Ishikawa (cell line): Measurements from ENCODE around the gene EXOSC5.

ENCODE experiments used
- CEBPB ChIP-seq: IDR thresholded peaks from 2 replicates; pipeline ENCODE4 v1.6.1; 2012
- CREB1 ChIP-seq: IDR thresholded peaks from 2 replicates; pipeline ENCODE4 v1.6.1; 2012; ENCODE audit warnings: low read depth
- EGR1 ChIP-seq: IDR thresholded peaks from 2 replicates; pipeline ENCODE4 v1.6.1; 2012
- EP300 ChIP-seq: IDR thresholded peaks from 2 replicates; pipeline ENCODE4 v1.6.1; 2012; ENCODE audit warnings: borderline replicate concordance
- FOXM1 ChIP-seq: IDR thresholded peaks from 2 replicates; pipeline ENCODE4 v1.6.1; 2012; ENCODE audit warnings: low read depth, borderline replicate concordance
- MAX ChIP-seq: IDR thresholded peaks from 2 replicates; pipeline ENCODE4 v1.6.1; 2012
- NFIC ChIP-seq: IDR thresholded peaks from 2 replicates; pipeline ENCODE4 v1.6.1; 2012
- RAD21 ChIP-seq: IDR thresholded peaks from 2 replicates; pipeline ENCODE4 v1.6.1; 2012; ENCODE audit warnings: low read depth
- REST ChIP-seq: IDR thresholded peaks from 2 replicates; pipeline ENCODE4 v1.6.1; 2012; ENCODE audit warnings: low read depth, mild to moderate bottlenecking
- TAF1 ChIP-seq: IDR thresholded peaks from 2 replicates; pipeline ENCODE4 v1.6.1; 2012; ENCODE audit warnings: low read depth, mild to moderate bottlenecking
- TCF12 ChIP-seq: IDR thresholded peaks from 2 replicates; pipeline ENCODE4 v1.6.1; 2012; ENCODE audit warnings: low read depth
- TEAD4 ChIP-seq: IDR thresholded peaks from 2 replicates; pipeline ENCODE4 v1.6.1; 2012
- USF1 ChIP-seq: IDR thresholded peaks from 2 replicates; pipeline ENCODE4 v1.6.1; 2012
- YY1 ChIP-seq: IDR thresholded peaks from 2 replicates; pipeline ENCODE4 v1.6.1; 2012; ENCODE audit warnings: low read depth
- ZBTB7A ChIP-seq: IDR thresholded peaks from 2 replicates; pipeline ENCODE4 v1.6.1; 2012; ENCODE audit warnings: low read depth

EXOSC5 gene

GRCh38 chr19:41364524-41365391, 32.4 kb downstream of the EXOSC5 start:
- no peak for TF ChIP-seq NFIC
- no peak for TF ChIP-seq ZBTB7A
- TF ChIP-seq YY1, result no peak
- no peak for TF ChIP-seq EGR1
- no peak for TF ChIP-seq TAF1
- TF ChIP-seq EP300, result no peak
- TF ChIP-seq TEAD4, result no peak

- TF ChIP-seq YY1 (peak; percentile 99), TAF1 (0 out of 2 replicates have a peak, but pooled peaks have one; percentile 32), REST (no peak), FOXM1 (no peak), CREB1 (peak; percentile 61), MAX (peak; percentile 31; the same call in 1 of the 2 replicates), CEBPB (no peak), EGR1 (peak; percentile 89), ZBTB7A (no peak), NFIC (no peak), TEAD4 (no peak), TCF12 (no peak), USF1 (no peak), RAD21 (no peak), EP300 (no peak)
These were observed 33.2 kb downstream of the EXOSC5 start, which contains the start of gene B9D2 for GRCh38 chr19:41363753-41364523. Gene B9D2, minus strand, starts transcription at chr19:41364149. Its CDS starts 630 bp downstream, at chr19:41363519.

GRCh38 chr19:41363371-41363752, 33.8 kb downstream of the EXOSC5 start:
- TF ChIP-seq MAX (0 out of 2 replicates have a peak, but pooled peaks have one; percentile 0), CEBPB (no peak)

- no peak for TF ChIP-seq EGR1
- no peak for TF ChIP-seq CEBPB
- no peak for TF ChIP-seq EP300
- TF ChIP-seq USF1, result no peak
- no peak for TF ChIP-seq NFIC
- TF ChIP-seq RAD21, result no peak
- no peak for TF ChIP-seq FOXM1
- no peak for TF ChIP-seq TCF12
- TF ChIP-seq TEAD4, result no peak
- TF ChIP-seq REST, result no peak
- no peak for TF ChIP-seq ZBTB7A
- no peak for TF ChIP-seq CREB1
- no peak for TF ChIP-seq TAF1
- TF ChIP-seq MAX, result no peak
- TF ChIP-seq YY1, result no peak
These were observed 34.9 kb downstream of the EXOSC5 start for GRCh38 chr19:41362143-41362847.

- TF ChIP-seq TEAD4 (no peak), ZBTB7A (no peak), CREB1 (no peak), FOXM1 (no peak), RAD21 (no peak), EP300 (no peak), NFIC (no peak), USF1 (no peak), MAX (no peak), YY1 (no peak), TCF12 (no peak)
These were observed 37.4 kb downstream of the EXOSC5 start for GRCh38 chr19:41359741-41360140.
